HCT116 (cell line): ENCODE data around the gene RGP1. TPM values are rescaled to one million over a fixed set of nuclear protein-coding genes. Genes with fewer than 3 reads are reported as not detected.

Source experiments
- ATAC-seq: fragments of 200-7000 bp; cut with Tn5 transposase; 2 replicates; pipeline ENCODE4 v1.9.1; 2020; ENCODE audit warnings: mild to moderate bottlenecking, moderate library complexity
- BruUV-seq: library from RNA; stranded (reverse); fragments of 400-500 nt; replicated peaks from 2 replicates; lab custom pipeline; 2021; lab: Mats Ljungman, UMichigan
- CTCF ChIA-PET: fragments of 300-600 bp; sonication (Branson Sonifier 250); formaldehyde crosslinking; loops from one replicate; lab custom pipeline; 2021; ENCODE audit warnings: antibody characterized with exemption; lab: Charles Lee
- POLR2A ChIA-PET: fragments of 300-600, 350-600 bp; sonication (Branson Sonifier 250); formaldehyde crosslinking; loops from one replicate; lab custom pipeline; 2021; ENCODE audit warnings: antibody characterized with exemption; lab: Charles Lee
- RAD21 ChIA-PET, 2 experiments: fragments of 300-600 bp; sonication (Branson Sonifier 250); formaldehyde crosslinking; loops; one replicate each; lab custom pipeline; 2023; ENCODE audit warnings: low total read pairs in 2 of 2; ENCODE audit not compliant: uncharacterized antibody in 2 of 2, unreplicated experiment in 2 of 2, low non-redundant PET in 1 of 2; lab: Charles Lee
- DNase-seq: peaks from one replicate; pipeline ENCODE4 v3.0.0-alpha.2; 2010; ENCODE audit warnings: low read depth, low spot score
- H2AFZ ChIP-seq: fragments of 200-600 bp; shearing (Covaris generic), sonication (generic); 2 replicates; pipeline ENCODE4 v1.6.1; 2017; ENCODE audit warnings: low read depth, mixed run types, mixed read lengths, antibody characterized with exemption, low read length; ENCODE audit not compliant: poor library complexity, severe bottlenecking
- H3K27ac ChIP-seq: 2 replicates; pipeline ENCODE4 v1.5.1; 2012; ENCODE audit warnings: low read depth, low read length
- H3K27me3 ChIP-seq: fragments of 200-600 bp; sonication (generic); 2 replicates; pipeline ENCODE4 v1.6.1; 2016; ENCODE audit warnings: mixed run types, low read length, mixed read lengths; ENCODE audit not compliant: insufficient read depth
- H3K36me3 ChIP-seq, 2 experiments: fragments of 200-500 bp in 1 of 2; fragments of 200-600 bp in 1 of 2; sonication (Bioruptor generic) in 1 of 2; sonication (generic) in 1 of 2; 2 replicates each; pipeline versions ENCODE4 v1.5.1 to v1.6.1; 2014 to 2016; ENCODE audit warnings: low read length in 2 of 2, inconsistent platforms in 1 of 2, mixed read lengths in 1 of 2, mixed run types in 1 of 2; ENCODE audit not compliant: insufficient read depth in 2 of 2, control insufficient read depth in 1 of 2
- H3K4me1 ChIP-seq, 2 experiments: fragments of 200-600 bp in 1 of 2; sonication (generic) in 1 of 2; 2 replicates each; pipeline versions ENCODE4 v1.5.1 to v1.6.1; 2012 to 2017; ENCODE audit warnings: low read length in 2 of 2, inconsistent platforms in 1 of 2, mild to moderate bottlenecking in 1 of 2, mixed read lengths in 1 of 2, mixed run types in 1 of 2, moderate library complexity in 1 of 2; ENCODE audit not compliant: insufficient read depth in 2 of 2, control insufficient read depth in 1 of 2
- H3K4me2 ChIP-seq: fragments of 200-600 bp; sonication (generic); 2 replicates; pipeline ENCODE4 v1.6.1; 2017; ENCODE audit warnings: mixed run types, low read length, mixed read lengths
- H3K4me3 ChIP-seq, 2 experiments: fragments of 200-600 bp in 1 of 2; sonication (generic) in 1 of 2; replicated peaks in 1 of 2; 2 replicates each; pipeline ENCODE4 v1.5.1; 2011 to 2016; ENCODE audit warnings: low read length in 2 of 2, control low read depth in 1 of 2, low read depth in 1 of 2, mild to moderate bottlenecking in 1 of 2, mixed read lengths in 1 of 2, mixed run types in 1 of 2
- H3K79me2 ChIP-seq: fragments of 200-600 bp; sonication (generic); 2 replicates; pipeline ENCODE4 v1.6.1; 2017; ENCODE audit warnings: mild to moderate bottlenecking, mixed run types, low read length, moderate library complexity, mixed read lengths; ENCODE audit not compliant: insufficient read depth
- H3K9ac ChIP-seq: fragments of 200-600 bp; sonication (generic); 2 replicates; pipeline ENCODE4 v1.6.1; 2016; ENCODE audit warnings: low read length, mixed read lengths
- H3K9me2 ChIP-seq: fragments of 200-600 bp; sonication (generic), shearing (Covaris generic); 2 replicates; pipeline ENCODE4 v1.6.1; 2017; ENCODE audit warnings: mixed run types, mild to moderate bottlenecking, moderate library complexity; ENCODE audit not compliant: insufficient read depth
- H3K9me3 ChIP-seq, 2 experiments: fragments of 200-500 bp in 1 of 2; fragments of 200-600 bp in 1 of 2; sonication (Bioruptor generic) in 1 of 2; sonication (generic) in 1 of 2; 2 replicates each; pipeline ENCODE4 v1.6.1; 2014 to 2017; ENCODE audit warnings: low read length in 2 of 2, mixed read lengths in 2 of 2, inconsistent platforms in 1 of 2, low read depth in 1 of 2, mild to moderate bottlenecking in 1 of 2, mixed run types in 1 of 2, moderate library complexity in 1 of 2; ENCODE audit not compliant: control insufficient read depth in 1 of 2, insufficient read depth in 1 of 2
- H4K20me1 ChIP-seq: fragments of 200-600 bp; sonication (generic), shearing (Covaris generic); 2 replicates; pipeline ENCODE4 v1.6.1; 2017; ENCODE audit warnings: mixed run types, mild to moderate bottlenecking, moderate library complexity; ENCODE audit not compliant: insufficient read depth
- ATF3 ChIP-seq: IDR thresholded peaks from 2 replicates; pipeline ENCODE4 v1.6.1; 2012
- CBX3 ChIP-seq: IDR thresholded peaks from 2 replicates; pipeline ENCODE4 v1.6.1; 2012; ENCODE audit warnings: low read depth
- CEBPB ChIP-seq: IDR thresholded peaks from 2 replicates; pipeline ENCODE4 v1.6.1; 2012; ENCODE audit warnings: low read depth
- CTCF ChIP-seq, 3 experiments: fragments of 200-600 bp in 1 of 3; sonication (generic) in 1 of 3; IDR thresholded peaks in 2 of 3; conservative IDR thresholded peaks in 1 of 3; 2 replicates each; pipeline ENCODE4 v1.5.1; 2012 to 2017; ENCODE audit warnings: low read depth in 2 of 3, low read length in 2 of 3, antibody characterized with exemption in 1 of 3, borderline replicate concordance in 1 of 3, control low read depth in 1 of 3, mild to moderate bottlenecking in 1 of 3, mixed read lengths in 1 of 3, mixed run types in 1 of 3, moderate library complexity in 1 of 3; ENCODE audit not compliant: insufficient read depth in 1 of 3
- ELF1 ChIP-seq: IDR thresholded peaks from 2 replicates; pipeline ENCODE4 v1.6.1; 2012; ENCODE audit warnings: low read depth, borderline replicate concordance
- POLR2A ChIP-seq: IDR thresholded peaks from 2 replicates; pipeline ENCODE4 v1.7.0; 2011; ENCODE audit warnings: borderline replicate concordance; ENCODE audit not compliant: insufficient read depth, insufficient read length; ENCODE audit errors: extremely low read depth
- POLR2AphosphoS5 ChIP-seq: IDR thresholded peaks from 2 replicates; pipeline ENCODE4 v1.6.1; 2011; ENCODE audit warnings: mild to moderate bottlenecking, low read depth, low read length, moderate library complexity
- REST ChIP-seq: IDR thresholded peaks from 2 replicates; pipeline ENCODE4 v1.6.1; 2012; ENCODE audit warnings: low read depth
- SP1 ChIP-seq: IDR thresholded peaks from 2 replicates; pipeline ENCODE4 v1.6.1; 2012; ENCODE audit warnings: low read depth
- SRF ChIP-seq: IDR thresholded peaks from 2 replicates; pipeline ENCODE4 v1.6.1; 2012; ENCODE audit warnings: low read depth
- TCF7L2 ChIP-seq: IDR thresholded peaks from 2 replicates; pipeline ENCODE4 v1.7.0; 2011; ENCODE audit warnings: borderline replicate concordance, inconsistent platforms; ENCODE audit not compliant: insufficient read depth, insufficient read length; ENCODE audit errors: extremely low read depth
- ZNF274 ChIP-seq: fragments of 200-500 bp; sonication (Bioruptor generic); IDR thresholded peaks from 2 replicates; pipeline ENCODE4 v1.6.1; 2014; ENCODE audit warnings: mild to moderate bottlenecking, low read depth, low read length, inconsistent platforms
- intact Hi-C: fragments of 100-400 bp; cut with micrococcal nuclease; formaldehyde crosslinking; loops from 2 replicates; pipeline ENCODE4 v1.10.0; 2022
- total RNA-seq: library from RNA; stranded (reverse); gene quantifications from one replicate; pipeline ENCODE4 v1.2.1, GENCODE V29; 2021; ENCODE audit not compliant: unreplicated experiment

Gene RGP1
- total RNA-seq, 1 experiment from 2014 or later: 32.6 TPM

GRCh38 chr9:35712762-35713400 lies 36.2 kb upstream of the RGP1 start (continued):
- TF ChIP-seq TCF7L2: no peak
- TF ChIP-seq SP1: no peak
- no peak for TF ChIP-seq POLR2A
- TF ChIP-seq SRF: no peak

GRCh38 chr9:35713578-35713977 lies 35.5 kb upstream of the RGP1 start:
- Histone ChIP-seq H3K9ac (no peak overlapping the region), H3K27me3 (no peaks in the 10 kb centered on the region), H3K27ac (no peak overlapping the region), H3K4me2 (no peak overlapping the region), H4K20me1 (no peaks in the 10 kb centered on the region), H3K79me2 (no peaks in the 10 kb centered on the region), H3K36me3 (peaks cover 62 to 65% of the 10 kb centered on the region in 2 experiments), H3K4me1 (no peaks in the 10 kb centered on the region), H3K9me2 (no peaks in the 10 kb centered on the region), H3K9me3 (no peaks in the 10 kb centered on the region), H3K4me3 (no peak overlapping the region), H2AFZ (no peak overlapping the region)
- TF ChIP-seq POLR2AphosphoS5: no peak
- BruUV-seq: no TSS peak
- DNase-seq: no peak
- CTCF ChIA-PET: no interaction called here
- POLR2A ChIA-PET: no interaction called here
- RAD21 ChIA-PET: no interaction called here
- intact Hi-C loops: no loop called here
- no peak for ATAC-seq

- no peak overlapping the region for H3K9ac ChIP-seq
- ATAC-seq (no peak), DNase-seq (no peak)
- intact Hi-C loops: no loop called here
- no TSS peak for BruUV-seq
- no peak overlapping the region for H2AFZ ChIP-seq
- no peaks in the 10 kb centered on the region for H3K79me2 ChIP-seq
- H3K9me3 ChIP-seq: no peaks in the 10 kb centered on the region
- no peak overlapping the region for H3K4me3 ChIP-seq
- H3K27ac ChIP-seq: no peak overlapping the region
- peaks cover 67% of the 10 kb centered on the region in 2 experiments for H3K36me3 ChIP-seq
- ChIA-PET POLR2A (no interaction called here), RAD21 (no interaction called here), CTCF (no interaction called here)
- H3K4me2 ChIP-seq: no peak overlapping the region
- H4K20me1 ChIP-seq: no peaks in the 10 kb centered on the region
- H3K9me2 ChIP-seq: no peaks in the 10 kb centered on the region
- H3K27me3 ChIP-seq: no peaks in the 10 kb centered on the region
- H3K4me1 ChIP-seq: no peaks in the 10 kb centered on the region
- TF ChIP-seq POLR2A: no peak
- no peak for TF ChIP-seq SP1
- TF ChIP-seq CTCF (IDR thresholded peaks at IDR 0.05 in 2 of 3, conservative IDR thresholded peaks at IDR 0.05 in 1 of 3; ENCODE audit: borderline replicate concordance in 1 of 3, insufficient read depth in 1 of 3, low read depth in 2 of 3, low read length in 2 of 3): no peak
- no peak for TF ChIP-seq ELF1
- no peak for TF ChIP-seq ATF3
- no peak for TF ChIP-seq CEBPB
- TF ChIP-seq ZNF274: no peak
- no peak for TF ChIP-seq CBX3
- no peak for TF ChIP-seq POLR2AphosphoS5
- TF ChIP-seq SRF: no peak
- no peak for TF ChIP-seq REST
These were observed 35.0 kb upstream of the RGP1 start for GRCh38 chr9:35714123-35714522.
